Neuronal stem cell (in vitro differentiated cells): ENCODE data around the gene ALKBH3.

Source experiments
- DNase-seq: peaks from one replicate; pipeline ENCODE4 v3.0.0-alpha.2; 2013; ENCODE audit warnings: low spot score
- H2AFZ ChIP-seq: one replicate; pipeline ENCODE4 v1.6.1; 2013; ENCODE audit warnings: mild to moderate bottlenecking, low read length, inconsistent platforms
- H2AK5ac ChIP-seq: 2 replicates; pipeline ENCODE4 v1.6.1; 2013; ENCODE audit warnings: low read depth, mild to moderate bottlenecking, inconsistent platforms, low read length, moderate library complexity, mixed read lengths
- H2BK120ac ChIP-seq: 2 replicates; pipeline ENCODE4 v1.6.1; 2013; ENCODE audit warnings: low read depth, mild to moderate bottlenecking, inconsistent platforms, low read length, moderate library complexity, mixed read lengths
- H2BK12ac ChIP-seq: one replicate; pipeline ENCODE4 v1.6.1; 2013; ENCODE audit warnings: low read length, inconsistent platforms
- H2BK15ac ChIP-seq: 2 replicates; pipeline ENCODE4 v1.6.1; 2013; ENCODE audit warnings: mild to moderate bottlenecking, low read length, inconsistent platforms, mixed read lengths
- H2BK5ac ChIP-seq: one replicate; pipeline ENCODE4 v1.6.1; 2013; ENCODE audit warnings: inconsistent platforms, mild to moderate bottlenecking, low read length, moderate library complexity
- H3K14ac ChIP-seq: one replicate; pipeline ENCODE4 v1.6.1; 2013; ENCODE audit warnings: low read length, inconsistent platforms
- H3K18ac ChIP-seq: 2 replicates; pipeline ENCODE4 v1.6.1; 2013; ENCODE audit warnings: low read length, inconsistent platforms
- H3K23ac ChIP-seq: 2 replicates; pipeline ENCODE4 v1.6.1; 2013; ENCODE audit warnings: low read depth, mild to moderate bottlenecking, mixed read lengths, low read length, inconsistent platforms; ENCODE audit not compliant: poor library complexity
- H3K27ac ChIP-seq: replicated peaks from 3 replicates; pipeline ENCODE4 v1.5.1; 2013; ENCODE audit warnings: low read length, inconsistent platforms
- H3K27me3 ChIP-seq, 3 experiments: 2 replicates each; pipeline ENCODE4 v1.6.1; 2013; ENCODE audit warnings: low read length in 3 of 3, mild to moderate bottlenecking in 2 of 3, inconsistent platforms in 1 of 3, low read depth in 1 of 3, mixed read lengths in 1 of 3, moderate library complexity in 1 of 3; ENCODE audit not compliant: control insufficient read depth in 3 of 3, insufficient read depth in 3 of 3
- H3K36me3 ChIP-seq, 2 donors: replicated peaks in 1 of 2; 2 replicates each; pipeline ENCODE4 v1.6.1; 2013; ENCODE audit warnings: low read length in 2 of 2; ENCODE audit not compliant: control insufficient read depth in 2 of 2, insufficient read depth in 2 of 2
- H3K4ac ChIP-seq: 2 replicates; pipeline ENCODE4 v1.6.1; 2013; ENCODE audit warnings: inconsistent platforms, mild to moderate bottlenecking, low read length, moderate library complexity
- H3K4me1 ChIP-seq, 2 donors: 1 replicate in 1 of 2; 2 replicates in 1 of 2; pipeline ENCODE4 v1.6.1; 2013; ENCODE audit warnings: low read length in 2 of 2, low read depth in 1 of 2; ENCODE audit not compliant: control insufficient read depth in 2 of 2, insufficient read depth in 1 of 2
- H3K4me2 ChIP-seq: one replicate; pipeline ENCODE4 v1.6.1; 2013; ENCODE audit warnings: mild to moderate bottlenecking, low read length, inconsistent platforms; ENCODE audit not compliant: insufficient read depth, poor library complexity, severe bottlenecking
- H3K4me3 ChIP-seq, 2 donors: 2 replicates each; pipeline ENCODE4 v1.5.1; 2013; ENCODE audit warnings: low read length in 2 of 2, mild to moderate bottlenecking in 2 of 2, inconsistent platforms in 1 of 2, moderate library complexity in 1 of 2
- H3K79me1 ChIP-seq: one replicate; pipeline ENCODE4 v1.6.1; 2013; ENCODE audit warnings: low read depth, mild to moderate bottlenecking, inconsistent platforms, low read length, moderate library complexity
- H3K9ac ChIP-seq: one replicate; pipeline ENCODE4 v1.6.1; 2013; ENCODE audit warnings: mild to moderate bottlenecking, low read depth, low read length, inconsistent platforms; ENCODE audit not compliant: poor library complexity
- H3K9me3 ChIP-seq, 2 donors: replicated peaks in 1 of 2; 2 replicates each; pipeline versions ENCODE3 to v1.6.1; 2013; ENCODE audit warnings: low read length in 2 of 2, mild to moderate bottlenecking in 2 of 2, inconsistent platforms in 1 of 2, low read depth in 1 of 2, mixed read lengths in 1 of 2, moderate library complexity in 1 of 2; ENCODE audit not compliant: control insufficient read depth in 2 of 2, insufficient read depth in 1 of 2
- H4K8ac ChIP-seq: one replicate; pipeline ENCODE4 v1.6.1; 2013; ENCODE audit warnings: low read depth, mild to moderate bottlenecking, inconsistent platforms, low read length, moderate library complexity
- H4K91ac ChIP-seq: one replicate; pipeline ENCODE4 v1.6.1; 2013; ENCODE audit warnings: low read length, low read depth, mild to moderate bottlenecking, inconsistent platforms; ENCODE audit not compliant: poor library complexity
- WGBS, 2 donors: extraction: QIAGEN DNeasy Blood & Tissue Kit; methylation state at CpG; one replicate each; pipeline ENCODE4 v1.1.7; 2013; ENCODE audit warnings: missing lambda C conversion rate in 2 of 2, mixed read lengths in 1 of 2; ENCODE audit not compliant: insufficient read length in 2 of 2, insufficient replicate concordance in 1 of 2; ENCODE audit errors: extremely low coverage in 2 of 2; 5-methylcytosine and 5-hydroxymethylcytosine counted together

ALKBH3 gene

GRCh38 chr11:43834286-43834685, 46.3 kb upstream of the ALKBH3 start:
- H2AFZ ChIP-seq: no peak overlapping the region
- H3K4me3 ChIP-seq: no peak overlapping the region
- no peak overlapping the region for H2BK15ac ChIP-seq
- no peak overlapping the region for H4K8ac ChIP-seq
- H3K79me1 ChIP-seq: no peaks in the 10 kb centered on the region
- H2BK120ac ChIP-seq: no peak overlapping the region
- no peak overlapping the region for H3K14ac ChIP-seq
- H3K27ac ChIP-seq: no peak overlapping the region
- H2BK5ac ChIP-seq: no peak overlapping the region
- no peak overlapping the region for H4K91ac ChIP-seq
- DNase-seq: no peak
- H3K4me1 ChIP-seq: peaks cover 8 to 10% of the 10 kb centered on the region in 2 donors
- H3K36me3 ChIP-seq: peaks cover 3 to 34% of the 10 kb centered on the region in 2 donors
- WGBS, 2 donors: no CpG with 5 or more reads among the region's 2 CpGs
- no peak overlapping the region for H3K4me2 ChIP-seq
- no peak overlapping the region for H2BK12ac ChIP-seq
- no peak overlapping the region for H3K9ac ChIP-seq
- H3K18ac ChIP-seq: no peak overlapping the region
- H2AK5ac ChIP-seq: no peak overlapping the region
- no peaks in the 10 kb centered on the region for H3K9me3 ChIP-seq
- H3K27me3 ChIP-seq: no peaks in the 10 kb centered on the region
- no peak overlapping the region for H3K4ac ChIP-seq
- H3K23ac ChIP-seq: no peak overlapping the region

DNA sequence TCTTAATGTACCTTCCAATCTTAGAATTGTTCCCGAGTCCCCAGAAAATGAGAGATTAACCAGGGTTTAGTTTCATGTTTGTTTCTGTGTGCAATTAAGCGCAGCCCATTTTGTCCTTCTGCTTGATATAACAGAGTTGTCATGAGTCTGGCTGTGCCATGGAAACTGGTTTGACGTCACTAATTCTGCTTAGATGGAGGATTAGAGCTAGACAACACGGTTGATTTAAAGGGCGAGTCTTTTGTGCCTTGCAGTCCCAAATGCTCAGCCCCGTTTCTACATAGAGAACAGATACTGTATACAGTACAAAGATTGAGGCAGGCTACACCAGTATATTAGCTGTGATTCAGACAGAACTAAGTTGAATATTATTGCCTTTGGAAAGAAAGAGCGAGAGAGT, 45.5 kb upstream of the ALKBH3 start:
- Histone ChIP-seq H3K4me2 (peak overlapping the region; percentile 21), H3K4ac (no peak overlapping the region), H2BK12ac (no peak overlapping the region), H3K23ac (no peak overlapping the region), H2BK5ac (no peak overlapping the region), H3K36me3 (peaks cover 5 to 41% of the 10 kb centered on the region in 2 donors), H2AK5ac (no peak overlapping the region), H3K9ac (no peak overlapping the region), H3K4me1 (peaks cover 8 to 10% of the 10 kb centered on the region in 2 donors), H3K18ac (no peak overlapping the region), H4K8ac (no peak overlapping the region), H3K14ac (no peak overlapping the region), H3K79me1 (no peaks in the 10 kb centered on the region), H2BK120ac (no peak overlapping the region), H3K27me3 (no peaks in the 10 kb centered on the region), H2BK15ac (no peak overlapping the region), H3K4me3 (no peak overlapping the region), H3K9me3 (no peaks in the 10 kb centered on the region), H3K27ac (peak overlapping the region; percentile 50), H4K91ac (no peak overlapping the region), H2AFZ (no peak overlapping the region)
- peak; percentile 26 for DNase-seq
- WGBS, 2 donors: 100% methylated on average over 1 of the region's 7 CpGs; no CpG with 5 or more reads in 1 of the 2 donors

DNA sequence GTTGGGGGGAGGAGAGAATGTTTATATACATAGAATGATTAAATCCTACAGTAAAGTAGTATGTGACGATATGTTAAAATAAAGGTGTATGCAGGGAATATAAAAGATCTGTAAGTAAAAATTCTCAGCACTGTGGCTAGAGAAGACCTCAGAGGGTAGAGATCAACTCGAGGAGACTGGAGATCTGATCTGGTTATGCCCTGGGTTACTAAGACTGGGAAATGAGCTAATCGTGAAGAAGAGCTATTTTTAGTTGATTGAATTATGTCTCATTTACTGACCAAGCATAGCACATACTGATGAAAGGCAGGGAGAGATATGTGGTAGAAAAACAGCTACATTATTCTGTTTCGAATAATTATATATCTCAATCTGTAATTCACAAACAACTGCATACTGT, 42.8 kb upstream of the ALKBH3 start:
- Histone ChIP-seq H4K8ac (no peak overlapping the region), H3K79me1 (no peaks in the 10 kb centered on the region), H3K9ac (no peak overlapping the region), H3K4me2 (no peak overlapping the region), H2BK120ac (no peak overlapping the region), H2AK5ac (no peak overlapping the region), H2AFZ (no peak overlapping the region), H3K4me1 (peaks cover 0 to 7% of the 10 kb centered on the region in 2 donors), H2BK12ac (no peak overlapping the region), H3K14ac (no peak overlapping the region), H3K4ac (no peak overlapping the region), H3K4me3 (no peak overlapping the region), H3K36me3 (peaks cover 7 to 48% of the 10 kb centered on the region in 2 donors), H2BK15ac (no peak overlapping the region), H2BK5ac (no peak overlapping the region), H4K91ac (no peak overlapping the region), H3K23ac (no peak overlapping the region), H3K9me3 (no peaks in the 10 kb centered on the region), H3K27me3 (no peaks in the 10 kb centered on the region), H3K18ac (no peak overlapping the region), H3K27ac (no peak overlapping the region)
- DNase-seq: no peak
- WGBS, 2 donors: 100% methylated on average over 1 of the region's 4 CpGs; no CpG with 5 or more reads in 1 of the 2 donors

DNA sequence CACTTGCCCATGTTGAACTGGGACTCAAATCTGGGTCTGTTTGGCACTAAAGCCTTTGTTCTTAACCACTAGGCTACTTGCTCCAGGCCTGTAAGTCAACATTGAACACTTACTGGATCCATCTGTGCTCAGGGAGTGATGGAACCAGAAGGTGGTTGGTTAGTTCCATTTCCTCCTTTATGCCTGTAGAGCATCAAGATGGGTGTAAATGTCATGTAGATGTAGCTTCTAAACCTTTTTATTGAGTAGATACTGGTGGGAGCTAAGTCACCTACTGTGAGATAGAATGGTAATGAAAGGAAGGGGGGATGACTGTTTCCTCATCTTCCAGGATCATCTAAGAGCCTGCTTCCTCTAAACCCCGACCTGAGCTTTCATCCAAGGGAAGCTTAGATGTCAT, 38.6 kb upstream of the ALKBH3 start:
- Histone ChIP-seq H3K36me3 (peaks cover 7 to 49% of the 10 kb centered on the region in 2 donors), H2BK120ac (no peak overlapping the region), H3K23ac (no peak overlapping the region), H3K27ac (no peak overlapping the region), H3K4me2 (no peak overlapping the region), H3K9ac (no peak overlapping the region), H2BK15ac (no peak overlapping the region), H3K4me3 (no peak overlapping the region), H3K27me3 (no peaks in the 10 kb centered on the region), H3K4ac (no peak overlapping the region), H4K91ac (no peak overlapping the region), H2AFZ (no peak overlapping the region), H3K9me3 (no peaks in the 10 kb centered on the region), H2BK5ac (no peak overlapping the region), H4K8ac (no peak overlapping the region), H3K14ac (no peak overlapping the region), H2BK12ac (no peak overlapping the region), H3K79me1 (no peaks in the 10 kb centered on the region), H3K4me1 (no peaks in the 10 kb centered on the region), H3K18ac (no peak overlapping the region), H2AK5ac (no peak overlapping the region)
- WGBS, 2 donors: no CpG with 5 or more reads among the region's 1 CpG
- no peak for DNase-seq
